DMS53 (cell line): ENCODE results near the gene RGS8.
"Not testable (repeated sequence)": the region's sequence is repeated elsewhere in the genome, so short reads cannot be mapped to it uniquely, and the experiment has no call there.

ENCODE experiments used
- DNase-seq: peaks from one replicate; lab custom pipeline; 2025; lab: John Stamatoyannopoulos, UW

The RGS8 gene

DNA sequence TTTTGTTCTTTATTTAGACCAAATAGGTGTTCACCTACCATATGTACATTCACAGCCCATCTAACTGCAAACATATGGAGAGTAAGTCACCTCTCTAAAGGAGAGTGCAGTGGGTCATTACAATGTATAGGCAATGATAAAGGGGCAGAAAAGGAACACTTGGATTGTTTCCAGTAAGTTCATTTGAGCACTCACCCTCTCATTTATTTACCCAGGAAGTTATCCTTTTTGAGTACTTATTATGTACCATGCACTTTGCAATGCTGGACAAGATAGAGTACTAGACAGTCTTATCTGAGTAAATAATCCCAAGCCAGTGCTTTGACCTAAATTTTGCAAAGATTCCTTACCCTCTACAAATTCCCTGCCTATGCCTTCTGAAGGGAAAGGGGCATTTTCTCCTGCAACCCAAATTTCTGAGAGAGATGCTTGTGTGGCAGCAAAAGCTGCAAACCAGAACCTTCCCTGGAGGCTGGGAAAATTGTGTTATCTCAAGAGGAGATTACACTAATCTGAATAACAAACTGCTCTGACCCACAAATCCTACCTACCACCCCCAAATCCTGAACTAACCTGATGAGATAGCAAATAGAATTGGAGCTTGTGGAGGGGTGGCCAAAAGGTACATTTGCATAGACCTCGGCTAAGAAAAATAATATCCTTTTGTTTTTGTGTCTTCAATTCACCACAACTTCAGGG, 18.6 kb upstream of the RGS8 start:
- peak; percentile 71 for DNase-seq

DNA sequence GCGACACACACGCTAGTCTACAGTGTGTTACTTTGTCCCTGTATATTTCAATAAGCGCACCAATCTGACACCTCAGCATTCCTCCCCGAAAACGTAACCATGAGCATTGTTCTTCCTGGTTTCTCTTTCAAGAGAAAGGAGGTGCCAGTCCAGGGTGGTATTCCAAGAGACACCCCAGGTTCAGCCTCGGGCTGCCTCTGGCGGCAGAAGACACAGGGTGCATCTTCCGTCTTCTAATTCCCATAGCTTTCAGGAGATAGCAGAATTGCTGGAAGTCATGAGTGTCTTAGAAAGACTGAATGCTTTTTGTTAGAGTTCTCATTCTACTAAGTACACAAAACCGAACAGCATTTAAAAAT, 15.9 kb upstream of the RGS8 start:
- DNase-seq = no peak

GRCh38 chr1:182699393-182700350, 15.3 kb upstream of the RGS8 start:
- DNase-seq = no peak

DNA sequence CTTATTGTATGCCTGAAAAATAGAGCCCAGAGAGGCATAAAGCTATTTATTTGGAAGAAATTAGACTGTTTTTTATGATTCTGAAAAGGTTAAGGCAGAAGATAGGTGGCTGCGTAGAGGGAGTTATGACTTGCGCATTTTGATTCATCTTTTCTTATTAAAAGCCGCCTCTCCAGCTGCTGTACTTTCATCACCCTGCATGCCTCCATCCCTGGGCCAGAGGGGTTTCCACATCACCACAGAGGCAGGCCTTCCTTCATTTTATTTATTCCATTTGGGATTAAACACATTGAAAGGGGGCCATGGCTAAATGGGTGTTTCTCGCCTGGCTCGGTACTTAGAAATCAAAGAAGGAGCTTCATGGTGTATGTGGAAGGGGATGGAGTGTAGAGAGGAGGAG, 14.6 kb upstream of the RGS8 start:
- no peak for DNase-seq

DNA sequence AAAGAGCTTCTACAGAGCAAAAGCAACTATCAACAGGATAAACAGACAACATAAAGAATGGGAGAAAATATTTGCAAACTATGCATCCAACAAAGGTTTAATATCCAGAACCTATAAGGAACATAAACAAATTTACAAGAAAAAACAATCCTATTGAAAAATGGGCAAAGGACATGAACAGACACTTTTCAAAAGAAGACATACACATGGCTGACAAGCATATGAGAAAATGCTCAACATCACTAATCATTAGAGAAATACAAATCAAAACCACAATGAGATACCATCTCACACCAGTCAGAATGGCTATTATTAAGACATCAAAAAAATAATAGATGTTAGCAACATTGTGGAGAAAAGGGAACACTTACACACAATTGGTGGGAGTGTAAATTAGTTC, 8.8 kb upstream of the RGS8 start:
- not testable (repeated sequence) for DNase-seq

- DNase-seq = no peak
Measured at GRCh38 chr1:182690886-182691443, 6.6 kb upstream of the RGS8 start.

GRCh38 chr1:182688436-182689205, 4.2 kb upstream of the RGS8 start:
- DNase-seq = peak; percentile 20

DNA sequence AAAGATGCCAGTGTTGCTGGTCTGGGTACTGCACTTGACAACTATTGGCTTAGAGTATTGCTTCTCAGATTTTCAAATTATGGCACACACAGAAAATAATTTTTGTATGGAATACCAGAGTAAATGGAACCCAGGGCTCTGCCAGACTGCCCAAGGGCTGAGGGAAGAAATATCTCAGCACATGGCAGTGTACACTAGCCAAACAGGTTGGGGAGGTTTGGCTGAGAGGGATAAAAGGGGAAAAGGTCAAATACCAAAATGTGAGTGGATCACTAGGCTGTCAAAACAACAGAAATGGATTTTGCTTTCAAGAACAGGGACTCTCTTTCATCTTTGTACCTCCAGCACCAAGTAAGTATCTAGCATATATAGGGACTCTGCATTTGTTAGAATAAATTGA, 3.0 kb upstream of the RGS8 start:
- DNase-seq = peak; percentile 77

DNA sequence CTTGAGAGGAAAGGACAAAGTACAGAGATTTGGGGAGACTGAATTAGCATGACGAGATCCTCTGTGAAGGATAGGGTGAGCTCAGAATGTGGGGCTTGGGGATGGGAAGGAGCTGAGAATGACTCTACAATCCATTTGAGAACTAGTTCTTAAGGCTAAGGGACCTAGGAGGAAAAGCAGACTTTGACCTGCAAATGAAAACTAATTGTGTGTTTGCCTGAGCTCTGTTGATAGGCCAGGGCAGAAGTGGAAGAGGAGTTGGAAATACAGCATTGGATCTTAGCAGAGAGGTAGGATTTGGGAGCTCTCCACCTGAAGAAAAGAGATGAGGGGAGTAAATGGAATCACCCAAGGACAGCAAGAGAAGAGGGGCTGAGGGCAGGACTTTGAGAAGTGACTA, 2.1 kb upstream of the RGS8 start:
- DNase-seq = no peak

DNA sequence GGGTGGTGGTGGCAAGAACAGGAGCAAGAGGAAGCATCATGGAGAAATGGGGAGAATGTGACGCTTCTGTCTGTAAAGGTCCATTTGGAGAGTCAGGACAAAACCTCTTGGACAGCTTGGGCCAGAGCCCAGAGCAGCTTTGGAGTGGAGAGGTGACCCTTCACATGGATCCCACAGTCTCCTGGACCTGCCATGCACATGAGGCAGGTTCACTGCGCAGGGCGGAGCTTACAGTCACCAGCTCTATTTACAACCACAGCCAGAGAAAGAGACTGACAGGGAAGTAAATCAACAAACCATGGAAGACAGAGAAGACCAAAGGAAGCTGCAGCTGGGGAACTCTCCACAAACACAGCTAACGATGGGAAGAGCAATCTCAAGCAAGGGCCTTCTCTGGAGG, 828 bp upstream of the RGS8 start:
- DNase-seq = peak; percentile 59

GRCh38 chr1:182682898-182683501, 1.4 kb downstream of the RGS8 start:
- no peak for DNase-seq

- DNase-seq = no peak
Measured at GRCh38 chr1:182682406-182682805, 2.0 kb downstream of the RGS8 start.

DNA sequence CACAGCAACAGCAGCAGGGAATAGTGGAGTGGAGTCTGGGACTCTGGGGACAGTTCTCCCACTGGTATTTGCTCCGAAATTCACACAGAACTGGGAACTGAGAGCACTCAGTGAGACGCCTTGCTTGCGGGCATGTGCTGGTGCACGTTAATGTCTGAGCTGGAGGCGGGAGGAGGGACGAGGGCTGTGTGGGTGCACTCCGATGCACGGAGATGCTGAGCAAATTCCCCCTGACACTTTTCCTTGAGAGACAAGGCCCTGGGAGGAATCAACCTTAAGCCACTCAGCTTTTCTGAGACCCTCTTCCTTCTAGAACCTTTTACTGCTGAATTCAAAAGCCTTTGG, 2.8 kb downstream of the RGS8 start:
- DNase-seq = no peak

GRCh38 chr1:182680901-182681567, 3.4 kb downstream of the RGS8 start:
- peak; percentile 79 for DNase-seq

- peak; percentile 14 for DNase-seq
Measured at GRCh38 chr1:182680408-182680807, 4.0 kb downstream of the RGS8 start.

GRCh38 chr1:182679684-182680083, 4.7 kb downstream of the RGS8 start:
- DNase-seq = no peak

DNA sequence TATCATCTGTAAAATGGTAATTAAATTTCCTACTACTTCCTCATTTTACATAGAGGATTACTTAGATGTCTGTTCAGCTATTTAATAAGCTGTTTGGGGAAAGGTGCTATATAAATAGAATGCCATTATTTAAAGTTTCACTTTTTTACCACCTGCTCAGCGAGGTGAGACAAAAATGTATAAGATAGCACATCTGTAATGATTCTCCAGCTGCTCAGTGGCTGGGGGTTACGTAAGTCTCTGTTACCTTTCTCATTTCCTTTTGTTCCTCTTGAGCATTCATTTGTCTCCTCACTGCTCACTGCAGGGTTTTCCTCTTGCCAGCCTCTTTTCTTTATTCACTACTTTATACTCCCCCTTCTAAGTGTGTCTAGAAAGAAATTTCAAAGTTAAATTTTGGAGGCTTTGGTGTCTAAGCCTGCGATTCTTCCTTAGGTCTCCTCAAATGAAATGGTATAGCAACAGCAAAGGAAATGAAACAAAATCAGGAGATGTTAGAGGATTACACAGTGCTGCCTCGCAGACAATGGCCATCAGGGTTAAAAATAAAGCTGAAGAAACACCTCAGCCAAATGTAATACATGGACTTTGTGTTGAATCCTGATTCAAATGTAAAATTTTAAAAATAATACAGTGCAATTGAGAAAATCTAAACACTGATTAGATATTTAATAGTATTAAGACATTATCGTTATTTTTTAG, 6.8 kb downstream of the RGS8 start:
- no peak for DNase-seq

- peak; percentile 17 for DNase-seq
Measured at GRCh38 chr1:182676274-182676673, 8.1 kb downstream of the RGS8 start.

GRCh38 chr1:182674346-182675246, 9.8 kb downstream of the RGS8 start:
- DNase-seq = no peak

GRCh38 chr1:182672487-182672836, 11.9 kb downstream of the RGS8 start:
- DNase-seq = no peak
